GM19035 (cell line): ENCODE results near the gene MRPL43.
"Not testable (repeated sequence)": the region's sequence is repeated elsewhere in the genome, so short reads cannot be mapped to it uniquely, and the experiment has no call there.

Experiments
- ATAC-seq: cut with Tn5 transposase; IDR thresholded peaks from one replicate; pipeline ENCODE4 v1.9.1; 2021; ENCODE audit not compliant: unreplicated experiment

MRPL43 gene

GRCh38 chr10:100983868-100984671, 3.2 kb downstream of the MRPL43 start:
- ATAC-seq = no peak

GRCh38 chr10:100982916-100983830, 4.1 kb downstream of the MRPL43 start:
- no peak for ATAC-seq

GRCh38 chr10:100981178-100981772, 6.0 kb downstream of the MRPL43 start:
- no peak for ATAC-seq

GRCh38 chr10:100980711-100981110, 6.6 kb downstream of the MRPL43 start:
- ATAC-seq = no peak

DNA sequence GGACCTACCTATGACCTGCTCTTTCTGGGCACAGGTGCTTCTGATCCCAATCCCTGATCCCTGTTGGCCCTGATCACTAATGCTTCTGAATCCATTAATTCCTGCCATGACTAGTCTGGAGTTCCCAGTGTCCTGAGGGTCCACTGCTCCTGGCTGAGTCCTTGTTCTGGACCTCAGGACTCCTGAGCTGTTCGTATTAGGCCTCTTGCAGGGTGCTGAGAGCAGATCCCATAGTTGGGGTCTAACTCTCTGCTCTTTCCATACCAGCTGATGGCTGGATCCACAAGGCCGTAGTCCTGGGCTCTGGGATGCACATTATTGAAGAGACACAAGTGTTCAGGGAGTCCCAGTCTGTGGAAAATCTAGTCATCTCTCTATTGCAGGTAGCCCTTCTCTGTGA, 7.0 kb downstream of the MRPL43 start:
- ATAC-seq = no peak

DNA sequence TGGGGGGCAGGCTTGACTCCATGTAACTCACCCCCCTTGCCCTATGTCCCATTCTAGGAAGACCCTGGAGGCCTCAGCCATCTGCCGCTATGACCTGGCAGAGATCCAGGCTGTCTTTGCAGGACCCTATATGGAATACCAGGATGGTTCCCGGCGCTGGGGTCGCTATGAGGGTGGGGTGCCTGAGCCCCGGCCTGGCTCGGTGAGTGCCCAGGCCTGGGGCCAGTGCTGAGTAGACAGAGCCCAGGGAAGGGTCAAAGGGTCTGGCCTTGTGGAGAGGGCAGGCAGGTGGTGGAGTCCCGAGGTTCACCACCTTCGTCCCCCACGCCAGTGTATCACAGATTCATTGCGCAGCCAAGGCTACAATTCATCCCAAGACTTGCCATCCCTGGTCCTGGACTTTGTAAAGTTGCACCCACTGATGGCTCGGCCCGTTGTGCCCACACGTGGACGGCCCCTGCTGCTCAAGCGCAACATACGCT, 7.5 kb downstream of the MRPL43 start:
- ATAC-seq = no peak

- no peak for ATAC-seq
These were observed 8.4 kb downstream of the MRPL43 start for GRCh38 chr10:100978901-100979195.

DNA sequence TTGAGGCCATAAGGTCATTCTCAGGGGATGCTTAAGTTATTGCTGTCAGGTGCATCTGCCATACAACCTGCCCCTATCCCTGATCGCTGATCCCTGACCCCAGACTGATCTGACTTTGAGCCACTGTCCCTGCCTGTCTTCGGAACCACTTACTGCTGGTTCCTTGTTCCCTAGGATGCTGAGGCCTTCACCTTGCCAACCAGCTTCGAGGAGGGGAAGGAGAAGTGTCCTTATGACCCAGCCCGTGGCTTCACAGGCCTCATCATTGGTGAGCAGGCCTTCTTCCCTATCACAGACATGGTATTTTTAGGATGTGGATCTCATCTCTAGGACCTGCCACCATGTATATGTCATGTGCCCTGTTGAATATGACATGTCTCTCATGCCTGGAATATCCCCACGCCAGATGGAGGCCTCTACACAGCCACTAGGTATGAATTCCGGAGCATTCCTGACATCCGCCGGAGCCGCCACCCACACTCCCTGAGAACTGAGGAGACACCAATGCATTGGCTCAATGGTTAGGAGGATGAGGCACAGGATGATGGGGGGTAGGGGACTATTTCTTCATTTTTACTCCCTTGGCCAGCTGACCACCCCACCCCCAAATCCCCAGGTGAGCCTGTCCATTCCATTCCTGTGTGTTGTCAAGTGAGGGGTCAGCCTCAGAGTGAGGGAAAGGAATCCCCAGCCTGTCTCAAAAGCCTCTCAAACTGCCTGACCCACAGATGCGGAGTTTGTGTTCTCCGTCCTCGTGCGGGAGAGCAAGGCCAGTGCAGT, 9.0 kb downstream of the MRPL43 start:
- no peak for ATAC-seq

GRCh38 chr10:100977436-100977835, 9.9 kb downstream of the MRPL43 start:
- no peak for ATAC-seq

GRCh38 chr10:100976906-100977305, 10.4 kb downstream of the MRPL43 start:
- ATAC-seq = no peak

- ATAC-seq = not testable (repeated sequence)
These were observed 11.9 kb downstream of the MRPL43 start for GRCh38 chr10:100975397-100975796.

- ATAC-seq = no peak
These were observed 14.3 kb downstream of the MRPL43 start for GRCh38 chr10:100972904-100973535.

DNA sequence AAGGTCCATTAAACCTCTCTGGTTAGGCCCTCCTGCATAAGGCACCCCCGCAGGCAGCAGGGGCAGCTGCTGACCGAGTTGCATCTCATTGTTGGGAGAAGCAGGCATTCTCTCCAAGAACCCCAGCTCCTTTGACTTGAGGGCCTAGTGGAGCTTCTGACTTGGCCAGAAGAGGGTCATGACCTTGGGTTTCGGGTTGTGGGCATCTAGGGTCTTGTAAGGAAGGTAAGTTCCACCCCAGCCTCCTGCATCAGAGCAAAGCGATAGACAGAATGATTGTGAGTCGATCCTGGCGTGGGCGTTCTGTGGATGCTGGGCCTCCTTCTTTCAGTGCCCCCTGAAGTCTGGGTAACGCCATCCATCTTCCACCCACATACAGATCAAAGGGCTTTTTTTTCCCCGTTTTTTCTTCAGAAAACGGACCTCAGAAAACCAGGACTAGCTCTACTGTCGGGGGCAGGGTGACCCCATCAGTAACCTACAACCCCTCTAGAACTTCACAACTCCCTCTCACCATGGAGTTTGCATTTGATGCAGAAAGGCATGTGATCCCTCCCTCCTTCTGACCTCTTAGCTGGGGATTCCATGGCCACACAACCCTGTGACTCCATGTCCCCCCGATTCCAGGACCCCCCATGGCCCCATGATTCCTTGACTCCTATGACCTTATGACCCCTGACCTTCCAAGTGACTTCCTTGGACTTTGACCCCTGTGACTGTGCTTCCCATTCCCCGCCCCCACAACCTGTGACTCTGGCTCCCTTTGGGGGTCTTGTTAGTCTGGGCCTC, 15.0 kb downstream of the MRPL43 start:
- no peak for ATAC-seq

DNA sequence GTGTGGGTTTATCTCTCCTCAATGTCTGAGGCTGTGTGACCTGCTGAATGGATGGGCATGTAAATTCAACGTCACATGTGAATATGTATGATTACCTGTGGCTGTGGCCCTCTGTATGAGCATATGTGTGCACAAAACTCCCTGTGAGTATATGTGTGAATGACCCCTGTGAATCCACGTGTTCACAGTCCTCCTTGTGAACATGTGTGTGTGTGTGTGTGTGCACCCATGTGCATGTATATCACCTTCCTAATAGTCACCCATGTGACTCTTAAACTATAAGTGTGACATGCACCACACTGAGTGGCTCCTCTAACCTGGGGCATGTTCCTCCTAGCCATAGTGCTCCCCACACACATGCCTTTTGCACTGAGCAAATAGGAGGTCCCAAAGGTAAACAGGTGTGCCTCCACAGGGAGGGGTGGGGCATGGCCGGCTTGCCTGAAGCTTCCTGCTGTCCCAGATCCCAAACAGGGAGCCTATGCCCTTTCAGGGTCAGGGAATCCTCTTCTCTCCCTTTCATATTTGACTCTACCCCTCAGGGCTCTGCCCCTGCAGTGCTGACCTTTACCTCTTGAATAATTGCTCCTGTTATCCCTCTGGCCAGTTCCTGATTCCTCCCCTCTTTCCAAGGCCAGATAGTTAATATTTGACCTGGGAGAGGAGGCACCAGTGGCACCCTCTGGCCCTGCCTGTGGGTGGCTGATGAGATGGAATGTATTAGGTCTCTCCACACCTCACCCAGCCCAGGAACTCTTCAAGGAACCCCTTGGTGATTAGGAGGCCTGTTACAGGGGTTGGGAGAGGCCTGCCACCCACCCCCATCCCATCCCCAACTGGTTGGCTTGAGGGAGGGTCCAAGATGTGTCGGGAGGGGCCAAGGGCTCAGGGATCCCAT, 16.1 kb downstream of the MRPL43 start:
- no peak for ATAC-seq

GRCh38 chr10:100970076-100970913, 17.0 kb downstream of the MRPL43 start:
- no peak for ATAC-seq

- ATAC-seq = no peak
These were observed 17.9 kb downstream of the MRPL43 start, which contains the start of gene SEMA4G for GRCh38 chr10:100969187-100970075. SEMA4G (plus strand) TSS chr10:100969504; CDS start chr10:100972913, 3,409 bp downstream.

- no peak for ATAC-seq
These were observed 18.5 kb downstream of the MRPL43 start for GRCh38 chr10:100968863-100969186.
